ENCODE results near the gene AXIN2.

DNA sequence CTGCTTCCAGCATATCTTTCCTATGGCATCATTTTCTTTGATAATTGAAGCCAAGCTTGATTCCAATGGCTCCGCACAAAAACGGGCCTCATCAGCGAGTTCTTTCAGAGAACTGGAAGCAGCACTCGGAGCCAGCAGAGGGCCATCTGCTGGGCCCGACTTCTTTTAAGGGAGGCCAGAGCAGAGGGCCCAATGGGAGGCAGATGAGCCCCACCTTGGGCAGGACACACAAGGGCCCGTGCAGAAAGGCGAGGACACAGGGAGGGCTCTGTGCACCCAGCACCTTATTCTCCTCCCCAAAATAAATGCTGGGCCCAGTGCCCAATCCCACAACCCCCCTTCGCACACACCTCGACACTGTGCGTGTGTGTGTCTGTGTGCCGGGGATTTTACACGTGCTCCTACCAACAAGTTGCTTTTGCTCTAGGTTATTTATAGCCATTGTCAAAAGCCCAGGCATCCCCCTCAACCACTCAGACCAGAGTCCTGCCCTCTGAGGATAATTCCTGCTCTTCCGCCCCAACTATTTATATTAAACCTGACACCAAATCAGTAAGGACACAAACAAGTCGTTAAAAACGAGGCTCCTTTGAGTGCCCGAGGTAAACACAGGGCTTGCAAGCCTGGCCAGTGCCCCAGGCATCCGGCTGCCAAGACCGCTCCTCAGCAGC, 6.8 kb downstream of the AXIN2 start:
- TF ChIP-seq, protein P1, sequence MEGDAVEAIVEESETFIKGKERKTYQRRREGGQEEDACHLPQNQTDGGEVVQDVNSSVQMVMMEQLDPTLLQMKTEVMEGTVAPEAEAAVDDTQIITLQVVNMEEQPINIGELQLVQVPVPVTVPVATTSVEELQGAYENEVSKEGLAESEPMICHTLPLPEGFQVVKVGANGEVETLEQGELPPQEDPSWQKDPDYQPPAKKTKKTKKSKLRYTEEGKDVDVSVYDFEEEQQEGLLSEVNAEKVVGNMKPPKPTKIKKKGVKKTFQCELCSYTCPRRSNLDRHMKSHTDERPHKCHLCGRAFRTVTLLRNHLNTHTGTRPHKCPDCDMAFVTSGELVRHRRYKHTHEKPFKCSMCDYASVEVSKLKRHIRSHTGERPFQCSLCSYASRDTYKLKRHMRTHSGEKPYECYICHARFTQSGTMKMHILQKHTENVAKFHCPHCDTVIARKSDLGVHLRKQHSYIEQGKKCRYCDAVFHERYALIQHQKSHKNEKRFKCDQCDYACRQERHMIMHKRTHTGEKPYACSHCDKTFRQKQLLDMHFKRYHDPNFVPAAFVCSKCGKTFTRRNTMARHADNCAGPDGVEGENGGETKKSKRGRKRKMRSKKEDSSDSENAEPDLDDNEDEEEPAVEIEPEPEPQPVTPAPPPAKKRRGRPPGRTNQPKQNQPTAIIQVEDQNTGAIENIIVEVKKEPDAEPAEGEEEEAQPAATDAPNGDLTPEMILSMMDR (IDR thresholded peaks at IDR 0.05), result no peak
- TF ChIP-seq POLR2A (IDR thresholded peaks at IDR 0.05), result no peak

Data from testis (tissue), 2 donors.